ENCODE measurements around the gene STIP1.

- TF ChIP-seq CTCF (IDR thresholded peaks at IDR 0.05), result no peak
- TF ChIP-seq EZH2 (IDR thresholded peaks at IDR 0.05), result no peak
Measured at GRCh38 chr11:64202992-64203391, 17.0 kb downstream of the STIP1 start.
